Keratinocyte (primary cell): ENCODE data around the gene POLK. TPM values are rescaled to one million over a fixed set of nuclear protein-coding genes. Genes with fewer than 3 reads are reported as not detected.
"Not testable (repeated sequence)": the region's sequence is repeated elsewhere in the genome, so short reads cannot be mapped to it uniquely, and the experiment has no call there.

Experiments used
- DNase-seq: peaks from one replicate; pipeline ENCODE4 v3.0.0-alpha.2; 2011; ENCODE audit warnings: low read depth, missing footprints, low spot score
- FAIRE-seq: peaks from 2 replicates; lab custom pipeline; 2011; peaks lifted over from hg19 to GRCh38; lab: Jason Lieb, UNC
- H2AFZ ChIP-seq: 2 replicates; pipeline ENCODE4 v1.6.0; 2012; ENCODE audit warnings: low read length, control low read depth, inconsistent platforms; ENCODE audit not compliant: control insufficient read depth
- H3K27ac ChIP-seq: 2 replicates; pipeline ENCODE4 v1.5.1; 2011; ENCODE audit warnings: low read length; ENCODE audit not compliant: control insufficient read depth, insufficient read depth
- H3K27me3 ChIP-seq: 3 replicates; pipeline ENCODE4 v1.6.0; 2011; ENCODE audit warnings: low read length; ENCODE audit not compliant: control insufficient read depth, insufficient read depth; ENCODE audit errors: extremely low read depth
- H3K36me3 ChIP-seq, 2 experiments: 2 replicates in 1 of 2; 3 replicates in 1 of 2; pipeline ENCODE4 v1.5.1; 2011; ENCODE audit warnings: low read length in 2 of 2, mild to moderate bottlenecking in 1 of 2; ENCODE audit not compliant: control insufficient read depth in 2 of 2, insufficient read depth in 2 of 2; ENCODE audit errors: extremely low read depth in 1 of 2
- H3K4me1 ChIP-seq: 3 replicates; pipeline ENCODE4 v1.5.1; 2011; ENCODE audit warnings: low read length; ENCODE audit not compliant: control insufficient read depth, insufficient read depth; ENCODE audit errors: extremely low read depth
- H3K4me2 ChIP-seq: 3 replicates; pipeline ENCODE4 v1.6.0; 2011; ENCODE audit warnings: low read depth, low read length; ENCODE audit not compliant: control insufficient read depth, insufficient read depth; ENCODE audit errors: extremely low read depth
- H3K4me3 ChIP-seq, 3 experiments: fragments of 200-600 bp in 1 of 3; sonication (generic) in 1 of 3; 2 replicates in 2 of 3; 3 replicates in 1 of 3; pipeline ENCODE4 v1.5.1; 2011 to 2016; ENCODE audit warnings: low read length in 3 of 3, mild to moderate bottlenecking in 3 of 3, control low read depth in 2 of 3, inconsistent platforms in 1 of 3, low read depth in 1 of 3, mixed read lengths in 1 of 3, mixed run types in 1 of 3, moderate library complexity in 1 of 3; ENCODE audit not compliant: control insufficient read depth in 2 of 3, insufficient read depth in 2 of 3; ENCODE audit errors: extremely low read depth in 1 of 3
- H3K79me2 ChIP-seq: 2 replicates; pipeline ENCODE4 v1.6.0; 2012; ENCODE audit warnings: low read length; ENCODE audit not compliant: control insufficient read depth, insufficient read depth
- H3K9ac ChIP-seq: 3 replicates; pipeline ENCODE4 v1.6.0; 2011; ENCODE audit warnings: low read length; ENCODE audit not compliant: control insufficient read depth, insufficient read depth; ENCODE audit errors: extremely low read depth
- H3K9me1 ChIP-seq: 3 replicates; pipeline ENCODE4 v1.6.0; 2011; ENCODE audit warnings: low read length; ENCODE audit not compliant: control insufficient read depth, insufficient read depth; ENCODE audit errors: extremely low read depth
- H3K9me3 ChIP-seq: 2 replicates; pipeline ENCODE4 v1.5.1; 2012; ENCODE audit warnings: low read depth, low read length; ENCODE audit not compliant: control insufficient read depth
- H4K20me1 ChIP-seq: 3 replicates; pipeline ENCODE4 v1.6.0; 2011; ENCODE audit warnings: low read length; ENCODE audit not compliant: control insufficient read depth, insufficient read depth; ENCODE audit errors: extremely low read depth
- EZH2 ChIP-seq: IDR thresholded peaks from one replicate; pipeline ENCODE4 v1.6.1; 2012; ENCODE audit warnings: inconsistent platforms, mild to moderate bottlenecking, low read length, moderate library complexity
- dilution Hi-C: fragments of 300-500 bp; cut with MboI; formaldehyde crosslinking; loops from one replicate; pipeline ENCODE4 v1.7.0; 2020; ENCODE audit warnings: low sequenced_read_pairs; ENCODE audit not compliant: extremely low pct_ligation_motif_present
- polyA plus RNA-seq, 5 experiments: library from polyadenylated mRNA; depleted of rRNA in 3 of 5; stranded (reverse) in 3 of 5; stranded (forward) in 1 of 5; unstranded in 1 of 5; fragments of >200 nt; gene quantifications; 1 replicate in 1 of 5; 2 replicates in 3 of 5; 3 replicates in 1 of 5; pipeline versions ENCODE4 v1.2.1 to v1.2.3, GENCODE V29; 2011 to 2012; ENCODE audit warnings: missing spikeins in 2 of 5, low read depth in 1 of 5, low replicate concordance in 1 of 5
- TF ChIP-seq, protein P1 (sequence below), 3 experiments: IDR thresholded peaks in 1 of 3; conservative IDR thresholded peaks in 1 of 3; optimal IDR thresholded peaks in 1 of 3; 2 replicates in 2 of 3; 3 replicates in 1 of 3; pipeline versions ENCODE3 to v1.5.1; 2011; ENCODE audit warnings: low read length in 3 of 3, mild to moderate bottlenecking in 3 of 3, moderate library complexity in 2 of 3, control low read depth in 1 of 3, inconsistent platforms in 1 of 3; ENCODE audit not compliant: insufficient read depth in 2 of 3; ENCODE audit errors: extremely low read depth in 1 of 3

POLK gene
- polyA plus RNA-seq, 1 donor (not counting 4 experiments of a cell fraction or from before 2014, with no cell fraction given): 25.8 TPM

GRCh38 chr5:75571547-75571946, 59.9 kb downstream of the POLK start:
- dilution Hi-C loops: no loop called here
- H3K4me2 ChIP-seq: no peak overlapping the region
- H3K79me2 ChIP-seq: peaks cover 6% of the 10 kb centered on the region
- H3K9me3 ChIP-seq: no peaks in the 10 kb centered on the region
- no peaks in the 10 kb centered on the region for H4K20me1 ChIP-seq
- peaks cover 15% of the 10 kb centered on the region for H3K4me1 ChIP-seq
- no peaks in the 10 kb centered on the region for H3K9me1 ChIP-seq
- no peaks in the 10 kb centered on the region for H3K36me3 ChIP-seq
- no peaks in the 10 kb centered on the region for H3K27me3 ChIP-seq
- H3K9ac ChIP-seq: no peak overlapping the region
- no peak overlapping the region for H2AFZ ChIP-seq
- DNase-seq (no peak), FAIRE-seq (no peak)
- H3K4me3 ChIP-seq: no peak overlapping the region
- TF ChIP-seq EZH2: no peak
- TF ChIP-seq, protein P1, sequence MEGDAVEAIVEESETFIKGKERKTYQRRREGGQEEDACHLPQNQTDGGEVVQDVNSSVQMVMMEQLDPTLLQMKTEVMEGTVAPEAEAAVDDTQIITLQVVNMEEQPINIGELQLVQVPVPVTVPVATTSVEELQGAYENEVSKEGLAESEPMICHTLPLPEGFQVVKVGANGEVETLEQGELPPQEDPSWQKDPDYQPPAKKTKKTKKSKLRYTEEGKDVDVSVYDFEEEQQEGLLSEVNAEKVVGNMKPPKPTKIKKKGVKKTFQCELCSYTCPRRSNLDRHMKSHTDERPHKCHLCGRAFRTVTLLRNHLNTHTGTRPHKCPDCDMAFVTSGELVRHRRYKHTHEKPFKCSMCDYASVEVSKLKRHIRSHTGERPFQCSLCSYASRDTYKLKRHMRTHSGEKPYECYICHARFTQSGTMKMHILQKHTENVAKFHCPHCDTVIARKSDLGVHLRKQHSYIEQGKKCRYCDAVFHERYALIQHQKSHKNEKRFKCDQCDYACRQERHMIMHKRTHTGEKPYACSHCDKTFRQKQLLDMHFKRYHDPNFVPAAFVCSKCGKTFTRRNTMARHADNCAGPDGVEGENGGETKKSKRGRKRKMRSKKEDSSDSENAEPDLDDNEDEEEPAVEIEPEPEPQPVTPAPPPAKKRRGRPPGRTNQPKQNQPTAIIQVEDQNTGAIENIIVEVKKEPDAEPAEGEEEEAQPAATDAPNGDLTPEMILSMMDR (optimal IDR thresholded peaks at IDR 0.05 in 1 of 3, IDR thresholded peaks at IDR 0.05 in 1 of 3, conservative IDR thresholded peaks at IDR 0.05 in 1 of 3; ENCODE audit: extremely low read depth in 1 of 3, insufficient read depth in 2 of 3, low read length in 3 of 3): no peak
- no peak overlapping the region for H3K27ac ChIP-seq

GRCh38 chr5:75574791-75575190, 63.1 kb downstream of the POLK start:
- Histone ChIP-seq H3K79me2 (no peaks in the 10 kb centered on the region), H2AFZ (no peak overlapping the region), H3K36me3 (peaks cover 0 to 2% of the 10 kb centered on the region in 2 experiments), H3K27me3 (no peaks in the 10 kb centered on the region), H3K27ac (no peak overlapping the region), H3K4me3 (no peak overlapping the region), H3K9ac (no peak overlapping the region), H4K20me1 (no peaks in the 10 kb centered on the region), H3K9me3 (no peaks in the 10 kb centered on the region), H3K9me1 (no peaks in the 10 kb centered on the region), H3K4me2 (no peak overlapping the region), H3K4me1 (no peaks in the 10 kb centered on the region)
- FAIRE-seq (no peak), DNase-seq (no peak)
- TF ChIP-seq, protein P1 (optimal IDR thresholded peaks at IDR 0.05 in 1 of 3, IDR thresholded peaks at IDR 0.05 in 1 of 3, conservative IDR thresholded peaks at IDR 0.05 in 1 of 3; ENCODE audit: extremely low read depth in 1 of 3, insufficient read depth in 2 of 3, low read length in 3 of 3): no peak
- dilution Hi-C loops: no loop called here

GRCh38 chr5:75578280-75578679, 66.6 kb downstream of the POLK start:
- not testable (repeated sequence) for H3K27me3 ChIP-seq

More at GRCh38 chr5:75578280-75578679, 66.6 kb downstream of the POLK start:
- H4K20me1 ChIP-seq, DNase-seq, H3K4me1 ChIP-seq, H3K9ac ChIP-seq, H3K4me3 ChIP-seq, FAIRE-seq, H3K79me2 ChIP-seq, dilution Hi-C loops, H3K36me3 ChIP-seq, H3K27ac ChIP-seq, H3K9me1 ChIP-seq, H3K4me2 ChIP-seq, H2AFZ ChIP-seq, H3K9me3 ChIP-seq: not testable (repeated sequence)
